ENCODE results near the gene SALL1. TPM values are rescaled to one million over a fixed set of nuclear protein-coding genes. Genes with fewer than 3 reads are reported as not detected.

The SALL1 gene
- total and polyA plus RNA-seq, 2 donors: 1.0 to 4.1 TPM

- 91% methylated on average over 21 of the region's 21 CpGs for WGBS
- Histone ChIP-seq H3K36me3 (ENCODE audit: insufficient read depth) (no peaks in the 10 kb centered on the region), H3K4me1 (ENCODE audit: insufficient read depth) (no peaks in the 10 kb centered on the region), H3K4me3 (ENCODE audit: low read depth, low read length) (no peak overlapping the region), H3K27ac (ENCODE audit: low read depth) (no peak overlapping the region)
- DNase-seq (ENCODE audit: extremely low spot score): no peak
Observed at GRCh38 chr16:51141541-51141940, 9.5 kb downstream of the SALL1 start.

- Histone ChIP-seq H3K27ac (ENCODE audit: low read depth) (no peak overlapping the region), H3K36me3 (ENCODE audit: insufficient read depth) (no peaks in the 10 kb centered on the region), H3K4me1 (ENCODE audit: insufficient read depth) (no peaks in the 10 kb centered on the region), H3K4me3 (ENCODE audit: low read depth, low read length) (no peak overlapping the region)
- 86% methylated on average over 9 of the region's 9 CpGs for WGBS
- no peak for DNase-seq (ENCODE audit: extremely low spot score)
Observed at GRCh38 chr16:51141106-51141505, 10.0 kb downstream of the SALL1 start.

GRCh38 chr16:51140112-51140511 is 11.0 kb downstream of the SALL1 start:
- WGBS: 89% methylated on average over 15 of the region's 15 CpGs
- no peak overlapping the region for H3K4me3 ChIP-seq (ENCODE audit: low read depth, low read length)

GRCh38 chr16:51139568-51139967 is 11.5 kb downstream of the SALL1 start:
- WGBS: 91% methylated on average over 11 of the region's 11 CpGs
- DNase-seq (ENCODE audit: extremely low spot score): no peak
- H3K4me1 ChIP-seq (ENCODE audit: insufficient read depth): no peaks in the 10 kb centered on the region
- H3K36me3 ChIP-seq (ENCODE audit: insufficient read depth): no peaks in the 10 kb centered on the region
- no peak overlapping the region for H3K27ac ChIP-seq (ENCODE audit: low read depth)
- no peak overlapping the region for H3K4me3 ChIP-seq (ENCODE audit: low read depth, low read length)

More at GRCh38 chr16:51140112-51140511, 11.0 kb downstream of the SALL1 start:
- H3K27ac ChIP-seq (ENCODE audit: low read depth): no peak overlapping the region
- no peaks in the 10 kb centered on the region for H3K36me3 ChIP-seq (ENCODE audit: insufficient read depth)
- no peaks in the 10 kb centered on the region for H3K4me1 ChIP-seq (ENCODE audit: insufficient read depth)
- no peak for DNase-seq (ENCODE audit: extremely low spot score)

- WGBS: 90% methylated on average over 10 of the region's 10 CpGs
- no peak overlapping the region for H3K27ac ChIP-seq (ENCODE audit: low read depth)
- H3K36me3 ChIP-seq (ENCODE audit: insufficient read depth): no peaks in the 10 kb centered on the region
- no peaks in the 10 kb centered on the region for H3K4me1 ChIP-seq (ENCODE audit: insufficient read depth)
- no peak for DNase-seq (ENCODE audit: extremely low spot score)
- H3K4me3 ChIP-seq (ENCODE audit: low read depth, low read length): no peak overlapping the region
Observed at GRCh38 chr16:51138178-51138577, 12.9 kb downstream of the SALL1 start.

GRCh38 chr16:51137097-51137496 is 14.0 kb downstream of the SALL1 start:
- Histone ChIP-seq H3K36me3 (ENCODE audit: insufficient read depth) (no peaks in the 10 kb centered on the region), H3K27ac (ENCODE audit: low read depth) (no peak overlapping the region), H3K4me1 (ENCODE audit: insufficient read depth) (no peaks in the 10 kb centered on the region), H3K4me3 (ENCODE audit: low read depth, low read length) (no peak overlapping the region)
- no peak for DNase-seq (ENCODE audit: extremely low spot score)
- WGBS: 81% methylated on average over 18 of the region's 18 CpGs

- no peak for DNase-seq (ENCODE audit: extremely low spot score)
- 27% methylated on average over 34 of the region's 34 CpGs for WGBS
- H3K4me3 ChIP-seq (ENCODE audit: low read depth, low read length): no peak overlapping the region
- H3K36me3 ChIP-seq (ENCODE audit: insufficient read depth): no peaks in the 10 kb centered on the region
- no peaks in the 10 kb centered on the region for H3K4me1 ChIP-seq (ENCODE audit: insufficient read depth)
- H3K27ac ChIP-seq (ENCODE audit: low read depth): no peak overlapping the region
Observed at GRCh38 chr16:51134876-51135275, 16.2 kb downstream of the SALL1 start.

- under 1% methylated on average over 44 of the region's 44 CpGs for WGBS
- DNase-seq (ENCODE audit: extremely low spot score): no peak
- no peaks in the 10 kb centered on the region for H3K36me3 ChIP-seq (ENCODE audit: insufficient read depth)
- no peak overlapping the region for H3K27ac ChIP-seq (ENCODE audit: low read depth)
- no peaks in the 10 kb centered on the region for H3K4me1 ChIP-seq (ENCODE audit: insufficient read depth)
- H3K4me3 ChIP-seq (ENCODE audit: low read depth, low read length): peak overlapping the region; percentile 32
Observed at GRCh38 chr16:51134269-51134812, 16.7 kb downstream of the SALL1 start.

- Histone ChIP-seq H3K4me3 (ENCODE audit: low read depth, low read length) (no peak overlapping the region), H3K27ac (ENCODE audit: low read depth) (no peak overlapping the region), H3K36me3 (ENCODE audit: insufficient read depth) (no peaks in the 10 kb centered on the region)
Observed at GRCh38 chr16:51133688-51134087, 17.4 kb downstream of the SALL1 start.

GRCh38 chr16:51133183-51133582 is 17.9 kb downstream of the SALL1 start:
- H3K36me3 ChIP-seq (ENCODE audit: insufficient read depth): no peaks in the 10 kb centered on the region
- no peak overlapping the region for H3K27ac ChIP-seq (ENCODE audit: low read depth)
- no peaks in the 10 kb centered on the region for H3K4me1 ChIP-seq (ENCODE audit: insufficient read depth)
- 5% methylated on average over 9 of the region's 9 CpGs for WGBS
- no peak for DNase-seq (ENCODE audit: extremely low spot score)
- H3K4me3 ChIP-seq (ENCODE audit: low read depth, low read length): no peak overlapping the region

More at GRCh38 chr16:51133688-51134087, 17.4 kb downstream of the SALL1 start:
- WGBS: 10% methylated on average over 12 of the region's 12 CpGs
- H3K4me1 ChIP-seq (ENCODE audit: insufficient read depth): no peaks in the 10 kb centered on the region
- DNase-seq (ENCODE audit: extremely low spot score): no peak

GRCh38 chr16:51132490-51133115 is 18.5 kb downstream of the SALL1 start:
- no peak for DNase-seq (ENCODE audit: extremely low spot score)
- H3K4me1 ChIP-seq (ENCODE audit: insufficient read depth): no peaks in the 10 kb centered on the region
- no peak overlapping the region for H3K4me3 ChIP-seq (ENCODE audit: low read depth, low read length)
- no peaks in the 10 kb centered on the region for H3K36me3 ChIP-seq (ENCODE audit: insufficient read depth)
- WGBS: 40% methylated on average over 6 of the region's 6 CpGs
- no peak overlapping the region for H3K27ac ChIP-seq (ENCODE audit: low read depth)

GRCh38 chr16:51131619-51132018 is 19.5 kb downstream of the SALL1 start:
- no peaks in the 10 kb centered on the region for H3K36me3 ChIP-seq (ENCODE audit: insufficient read depth)
- DNase-seq (ENCODE audit: extremely low spot score): no peak
- no peak overlapping the region for H3K4me3 ChIP-seq (ENCODE audit: low read depth, low read length)
- 83% methylated on average over 11 of the region's 11 CpGs for WGBS
- no peak overlapping the region for H3K27ac ChIP-seq (ENCODE audit: low read depth)
- no peaks in the 10 kb centered on the region for H3K4me1 ChIP-seq (ENCODE audit: insufficient read depth)

- no peak for DNase-seq (ENCODE audit: extremely low spot score)
- H3K27ac ChIP-seq (ENCODE audit: low read depth): no peak overlapping the region
- 19% methylated on average over 8 of the region's 8 CpGs for WGBS
Observed at GRCh38 chr16:51129105-51129504, 22.0 kb downstream of the SALL1 start.

GRCh38 chr16:51125992-51126391 is 25.1 kb downstream of the SALL1 start:
- Histone ChIP-seq H3K36me3 (ENCODE audit: insufficient read depth) (no peaks in the 10 kb centered on the region), H3K4me3 (ENCODE audit: low read depth, low read length) (no peak overlapping the region), H3K4me1 (ENCODE audit: insufficient read depth) (no peaks in the 10 kb centered on the region), H3K27ac (ENCODE audit: low read depth) (no peak overlapping the region)
- 70% methylated on average over 5 of the region's 5 CpGs for WGBS
- DNase-seq (ENCODE audit: extremely low spot score): no peak

More at GRCh38 chr16:51129105-51129504, 22.0 kb downstream of the SALL1 start:
- H3K4me1 ChIP-seq (ENCODE audit: insufficient read depth): no peaks in the 10 kb centered on the region
- no peaks in the 10 kb centered on the region for H3K36me3 ChIP-seq (ENCODE audit: insufficient read depth)
- H3K4me3 ChIP-seq (ENCODE audit: low read depth, low read length): no peak overlapping the region
